ENCODE measurements around the gene MATCAP1.

GRCh38 chr16:67209565-67209964 lies 25.8 kb upstream of the MATCAP1 start:
- TF ChIP-seq CTCF (IDR thresholded peaks at IDR 0.05; ENCODE audit: low read length) (no peak), EZH2phosphoT487 (IDR thresholded peaks at IDR 0.05; ENCODE audit: low read length) (no peak), EZH2 (optimal IDR thresholded peaks at IDR 0.05; ENCODE audit: low read depth, low read length) (no peak)

All from MM.1S (cell line).